ENCODE data around the gene LIG1. TPM values are rescaled to one million over a fixed set of nuclear protein-coding genes. Genes with fewer than 3 reads are reported as not detected.

LIG1 gene
- total RNA-seq, 2 experiments from 2014 or later, result 172 to 279 TPM

GRCh38 chr19:48154003-48154402, 16.1 kb downstream of the LIG1 start:
- ChIA-PET POLR2A (no interaction called here), CTCF (ENCODE audit: unreplicated experiment) (no interaction called here)
- DNase-seq (ENCODE audit: low spot score), result no peak
- Histone ChIP-seq H3K79me2 (ENCODE audit: insufficient read depth, low read depth, low read length) (no peaks in the 10 kb centered on the region), H3K4me1 (ENCODE audit: insufficient read depth, low read length, poor library complexity, severe bottlenecking) (peaks cover 7% of the 10 kb centered on the region), H4K20me1 (ENCODE audit: insufficient read depth, low read length) (no peaks in the 10 kb centered on the region), H3K9me3 (ENCODE audit: low read length) (no peaks in the 10 kb centered on the region), H3K4me2 (ENCODE audit: low read length) (no peak overlapping the region), H2AFZ (ENCODE audit: low read length) (no peak overlapping the region), H3K9me2 (ENCODE audit: insufficient read depth, low read length) (no peaks in the 10 kb centered on the region), H3K27ac (ENCODE audit: low read depth, low read length, poor library complexity, severe bottlenecking) (no peak overlapping the region), H3K36me3 (ENCODE audit: insufficient read depth, low read length) (peaks cover 94% of the 10 kb centered on the region), H3K4me3 (ENCODE audit: low read depth, low read length, poor library complexity, severe bottlenecking) (no peak overlapping the region)
- no peak for TF ChIP-seq EZH2phosphoT487 (IDR thresholded peaks at IDR 0.05; ENCODE audit: borderline replicate concordance, low read depth, low read length)
- no peak for TF ChIP-seq CTCF (conservative IDR thresholded peaks at IDR 0.05; ENCODE audit: low read length)
- no TSS peak for BruUV-seq (replicated peaks)
- intact Hi-C loops (cut with micrococcal nuclease; ENCODE audit: unreplicated experiment), result no loop called here

- ChIA-PET POLR2A (no interaction called here), CTCF (ENCODE audit: unreplicated experiment) (no interaction called here)
- Histone ChIP-seq H3K4me1 (ENCODE audit: insufficient read depth, low read length, poor library complexity, severe bottlenecking) (peaks cover 7% of the 10 kb centered on the region), H3K27ac (ENCODE audit: low read depth, low read length, poor library complexity, severe bottlenecking) (peak overlapping the region; percentile 3), H3K4me3 (ENCODE audit: low read depth, low read length, poor library complexity, severe bottlenecking) (no peak overlapping the region), H3K9me2 (ENCODE audit: insufficient read depth, low read length) (no peaks in the 10 kb centered on the region), H2AFZ (ENCODE audit: low read length) (no peak overlapping the region), H3K4me2 (ENCODE audit: low read length) (no peak overlapping the region), H3K79me2 (ENCODE audit: insufficient read depth, low read depth, low read length) (no peaks in the 10 kb centered on the region), H3K36me3 (ENCODE audit: insufficient read depth, low read length) (peaks cover 93% of the 10 kb centered on the region), H4K20me1 (ENCODE audit: insufficient read depth, low read length) (no peaks in the 10 kb centered on the region), H3K9me3 (ENCODE audit: low read length) (no peaks in the 10 kb centered on the region)
- TF ChIP-seq CTCF (conservative IDR thresholded peaks at IDR 0.05; ENCODE audit: low read length) (peak; percentile 92), EZH2phosphoT487 (IDR thresholded peaks at IDR 0.05; ENCODE audit: borderline replicate concordance, low read depth, low read length) (no peak)
- intact Hi-C loops (cut with micrococcal nuclease; ENCODE audit: unreplicated experiment), result no loop called here
- DNase-seq (ENCODE audit: low spot score), result peak; percentile 64
- TSS peak; percentile 58 for BruUV-seq (replicated peaks)
Observed at GRCh38 chr19:48152551-48152950, 17.6 kb downstream of the LIG1 start.

GRCh38 chr19:48149430-48149829, 20.7 kb downstream of the LIG1 start:
- H3K36me3 ChIP-seq (ENCODE audit: insufficient read depth, low read length), result peaks cover 96% of the 10 kb centered on the region
- H3K9me2 ChIP-seq (ENCODE audit: insufficient read depth, low read length), result no peaks in the 10 kb centered on the region
- ChIA-PET POLR2A (interaction anchor here (0.7 kb wide), 1 partner anchor 112 kb away, joined by 3 read pairs; no protein-coding TSS in a partner anchor), CTCF (ENCODE audit: unreplicated experiment) (no interaction called here)
- no peak overlapping the region for H2AFZ ChIP-seq (ENCODE audit: low read length)
- H3K4me2 ChIP-seq (ENCODE audit: low read length), result no peak overlapping the region
- no peak overlapping the region for H3K27ac ChIP-seq (ENCODE audit: low read depth, low read length, poor library complexity, severe bottlenecking)
- DNase-seq (ENCODE audit: low spot score), result no peak
- H3K4me3 ChIP-seq (ENCODE audit: low read depth, low read length, poor library complexity, severe bottlenecking), result no peak overlapping the region
- H4K20me1 ChIP-seq (ENCODE audit: insufficient read depth, low read length), result no peaks in the 10 kb centered on the region
- TF ChIP-seq CTCF (conservative IDR thresholded peaks at IDR 0.05; ENCODE audit: low read length) (no peak), EZH2phosphoT487 (IDR thresholded peaks at IDR 0.05; ENCODE audit: borderline replicate concordance, low read depth, low read length) (no peak)
- intact Hi-C loops (cut with micrococcal nuclease; ENCODE audit: unreplicated experiment), result no loop called here
- peaks cover 7% of the 10 kb centered on the region for H3K4me1 ChIP-seq (ENCODE audit: insufficient read depth, low read length, poor library complexity, severe bottlenecking)
- no TSS peak for BruUV-seq (replicated peaks)
- no peaks in the 10 kb centered on the region for H3K79me2 ChIP-seq (ENCODE audit: insufficient read depth, low read depth, low read length)
- H3K9me3 ChIP-seq (ENCODE audit: low read length), result no peaks in the 10 kb centered on the region
